HepG2 (cell line): ENCODE results near the gene TUBB4A. TPM values are rescaled to one million over a fixed set of nuclear protein-coding genes. Genes with fewer than 3 reads are reported as not detected.
A peak's percentile ranks its signal among the peaks of the same experiment; 100 is the strongest.

Experiments used
- CENPX ChIP-seq: sonication (generic); formaldehyde crosslinking; IDR thresholded peaks from 2 replicates; pipeline ENCODE4 v1.9.0; 2021; ENCODE audit warnings: mild to moderate bottlenecking, missing genetic modification reagents, moderate library complexity
- HNRNPUL1 ChIP-seq: fragments of 200-400 bp; formaldehyde crosslinking; IDR thresholded peaks from 2 replicates; pipeline ENCODE4 v1.6.1; 2017; ENCODE audit warnings: low read depth, mild to moderate bottlenecking, low read length, moderate library complexity
- RBFOX2 ChIP-seq: fragments of 200-400 bp; formaldehyde crosslinking; IDR thresholded peaks from 2 replicates; pipeline ENCODE4 v1.6.1; 2017; ENCODE audit warnings: low read depth, mild to moderate bottlenecking, low read length
- RFX3 ChIP-seq: IDR thresholded peaks from 2 replicates; pipeline ENCODE4 v1.6.1; 2016; ENCODE audit warnings: missing biosample characterization, missing genetic modification reagents
- SRSF1 ChIP-seq: fragments of 200-400 bp; formaldehyde crosslinking; optimal IDR thresholded peaks from 2 replicates; pipeline ENCODE3; 2017; ENCODE audit warnings: mild to moderate bottlenecking, low read depth, low read length, moderate library complexity
- THYN1 ChIP-seq: sonication (generic); formaldehyde crosslinking; IDR thresholded peaks from 2 replicates; pipeline ENCODE4 v1.8.1; 2023; ENCODE audit warnings: low read depth, mild to moderate bottlenecking, moderate library complexity, missing genetic modification reagents, borderline replicate concordance
- ZBTB3 ChIP-seq: sonication (generic); formaldehyde crosslinking; IDR thresholded peaks from 2 replicates; pipeline ENCODE4 v1.4.0; 2020; ENCODE audit warnings: low read depth, mild to moderate bottlenecking, moderate library complexity, missing genetic modification reagents, borderline replicate concordance
- ZNF124 ChIP-seq: sonication (generic); formaldehyde crosslinking; IDR thresholded peaks from 2 replicates; pipeline ENCODE4 v1.4.0; 2020; ENCODE audit warnings: missing genetic modification reagents
- ZNF143 ChIP-seq: sonication (generic); formaldehyde crosslinking; IDR thresholded peaks from 2 replicates; pipeline ENCODE4 v1.4.0; 2020; ENCODE audit warnings: missing genetic modification reagents
- ZNF329 ChIP-seq: sonication (generic); formaldehyde crosslinking; IDR thresholded peaks from 2 replicates; pipeline ENCODE4 v1.9.0; 2021; ENCODE audit warnings: low read depth, mild to moderate bottlenecking, missing genetic modification reagents
- ZSCAN9 ChIP-seq: IDR thresholded peaks from 2 replicates; pipeline ENCODE4 v1.6.1; 2016; ENCODE audit warnings: borderline replicate concordance
- polyA plus RNA-seq, 8 experiments: library from polyadenylated mRNA; depleted of rRNA in 3 of 8; stranded (reverse) in 7 of 8; unstranded in 1 of 8; fragments of >200 nt; fragmentation: Illumina TruSeq in 4 of 8; extraction: Trizol in 4 of 8; gene quantifications; 2 replicates each; pipeline versions ENCODE4 v1.2.1 to v1.2.3, GENCODE V29; 2011 to 2016; ENCODE audit warnings: low read depth in 4 of 8, missing spikeins in 1 of 8, mixed read lengths in 1 of 8; ENCODE audit not compliant: insufficient read depth in 1 of 8
- total RNA-seq, 5 experiments: library from RNA; depleted of rRNA; stranded (reverse); fragments of >200 nt; fragmentation: Illumina TruSeq; extraction: Trizol; gene quantifications; 2 replicates each; pipeline ENCODE4 v1.2.3, GENCODE V29; 2016; ENCODE audit warnings: low read depth in 1 of 5
- TF ChIP-seq, protein P1 (sequence below), 2 experiments: fragments of 450-650 bp in 1 of 2; sonication (generic) in 1 of 2; formaldehyde crosslinking; IDR thresholded peaks; 2 replicates each; pipeline versions ENCODE4 v1.5.0 to v1.8.0; 2020 to 2022; ENCODE audit warnings: mild to moderate bottlenecking in 1 of 2, missing genetic modification reagents in 1 of 2
- TF ChIP-seq, protein P2 (sequence below): IDR thresholded peaks from 2 replicates; pipeline ENCODE4 v1.6.1; 2016; ENCODE audit warnings: low read depth, borderline replicate concordance
- TF ChIP-seq, protein P3 (sequence below), 2 experiments: sonication (generic) in 1 of 2; formaldehyde crosslinking in 1 of 2; IDR thresholded peaks; 2 replicates each; pipeline versions ENCODE4 v1.6.1 to v1.9.0; 2014 to 2022; ENCODE audit warnings: antibody characterized with exemption in 1 of 2, borderline replicate concordance in 1 of 2, inconsistent platforms in 1 of 2, low read depth in 1 of 2, missing genetic modification reagents in 1 of 2
- TF ChIP-seq, protein P4 (sequence below): sonication (generic); formaldehyde crosslinking; IDR thresholded peaks from 2 replicates; pipeline ENCODE4 v1.8.1; 2023; ENCODE audit warnings: mild to moderate bottlenecking, missing genetic modification reagents, borderline replicate concordance
- TF ChIP-seq, protein P5 (sequence below): sonication (generic); formaldehyde crosslinking; conservative IDR thresholded peaks from 2 replicates; pipeline ENCODE4 v1.8.1; 2023; ENCODE audit warnings: missing genetic modification reagents
- TF ChIP-seq, protein P6 (sequence below): IDR thresholded peaks from 2 replicates; pipeline ENCODE4 v1.6.1; 2016
- TF ChIP-seq, protein P7 (sequence below): sonication (generic); formaldehyde crosslinking; IDR thresholded peaks from 2 replicates; pipeline ENCODE4 v1.5.0; 2020; ENCODE audit warnings: missing genetic modification reagents

The TUBB4A gene
- total and polyA plus RNA-seq, 2 of the 13 experiments (the other 11 are each of a cell fraction or from before 2014, with no cell fraction given) = not detected

DNA sequence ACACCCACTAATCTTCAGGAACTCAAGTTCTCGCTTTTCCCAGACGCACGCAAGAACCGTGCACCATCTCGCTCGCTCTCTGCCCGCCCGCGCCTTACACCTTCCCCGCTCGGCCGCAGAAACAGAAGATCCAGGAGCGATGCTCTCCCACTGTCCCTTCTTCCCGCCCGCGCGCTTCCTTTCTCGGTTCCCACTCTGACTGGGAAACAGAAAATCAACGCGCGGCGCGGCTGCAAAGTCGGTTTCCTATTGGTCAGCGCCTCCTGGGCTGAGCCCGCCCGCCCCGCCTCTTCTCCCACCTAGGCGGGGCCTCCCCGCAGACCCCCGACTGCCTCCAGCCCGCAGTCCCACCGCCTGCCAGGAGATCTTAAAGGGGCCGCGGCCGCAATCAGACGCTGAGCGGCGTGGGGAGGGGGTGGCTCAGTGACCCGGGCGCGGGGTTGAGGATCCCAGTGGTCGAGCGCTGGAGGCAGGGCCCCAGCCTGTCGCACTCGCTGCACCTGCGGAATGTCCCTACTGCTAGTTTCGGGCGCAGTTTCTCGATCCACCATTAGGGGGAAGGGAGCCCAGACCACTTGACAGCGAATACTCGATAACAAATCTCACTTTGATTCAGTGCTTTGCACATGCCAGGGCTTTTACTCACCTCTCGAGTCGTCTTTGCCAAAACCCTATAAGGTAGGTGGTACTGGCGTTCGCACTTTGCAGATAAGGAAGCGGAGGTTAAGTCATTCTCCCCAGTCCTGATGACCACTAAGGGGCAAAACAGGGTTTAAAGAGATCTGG is 41.8 kb downstream of the TUBB4A start (continued):
- TF ChIP-seq, protein P1, sequence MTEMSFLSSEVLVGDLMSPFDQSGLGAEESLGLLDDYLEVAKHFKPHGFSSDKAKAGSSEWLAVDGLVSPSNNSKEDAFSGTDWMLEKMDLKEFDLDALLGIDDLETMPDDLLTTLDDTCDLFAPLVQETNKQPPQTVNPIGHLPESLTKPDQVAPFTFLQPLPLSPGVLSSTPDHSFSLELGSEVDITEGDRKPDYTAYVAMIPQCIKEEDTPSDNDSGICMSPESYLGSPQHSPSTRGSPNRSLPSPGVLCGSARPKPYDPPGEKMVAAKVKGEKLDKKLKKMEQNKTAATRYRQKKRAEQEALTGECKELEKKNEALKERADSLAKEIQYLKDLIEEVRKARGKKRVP (CRISPR knock-in tag; IDR thresholded peaks at IDR 0.05) = no peak
- TF ChIP-seq HNRNPUL1 (no peak), ZSCAN9 (CRISPR knock-in tag) (peak; percentile 60; the same call in 1 of the 2 replicates), SRSF1 (peak; percentile 76), ZNF143 (CRISPR knock-in tag) (peak; percentile 39; the same call in 1 of the 2 replicates), RFX3 (no peak), ZBTB3 (CRISPR knock-in tag) (no peak), RBFOX2 (peak; percentile 46; the same call in 1 of the 2 replicates), ZNF124 (peak; percentile 85), THYN1 (CRISPR knock-in tag) (no peak), CENPX (CRISPR knock-in tag) (no peak), ZNF329 (CRISPR knock-in tag) (no peak)
- TF ChIP-seq, protein P2, sequence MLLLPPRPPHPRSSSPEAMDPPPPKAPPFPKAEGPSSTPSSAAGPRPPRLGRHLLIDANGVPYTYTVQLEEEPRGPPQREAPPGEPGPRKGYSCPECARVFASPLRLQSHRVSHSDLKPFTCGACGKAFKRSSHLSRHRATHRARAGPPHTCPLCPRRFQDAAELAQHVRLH (CRISPR knock-in tag) = peak; percentile 58; the same call in 1 of the 2 replicates
- TF ChIP-seq, protein P3, sequence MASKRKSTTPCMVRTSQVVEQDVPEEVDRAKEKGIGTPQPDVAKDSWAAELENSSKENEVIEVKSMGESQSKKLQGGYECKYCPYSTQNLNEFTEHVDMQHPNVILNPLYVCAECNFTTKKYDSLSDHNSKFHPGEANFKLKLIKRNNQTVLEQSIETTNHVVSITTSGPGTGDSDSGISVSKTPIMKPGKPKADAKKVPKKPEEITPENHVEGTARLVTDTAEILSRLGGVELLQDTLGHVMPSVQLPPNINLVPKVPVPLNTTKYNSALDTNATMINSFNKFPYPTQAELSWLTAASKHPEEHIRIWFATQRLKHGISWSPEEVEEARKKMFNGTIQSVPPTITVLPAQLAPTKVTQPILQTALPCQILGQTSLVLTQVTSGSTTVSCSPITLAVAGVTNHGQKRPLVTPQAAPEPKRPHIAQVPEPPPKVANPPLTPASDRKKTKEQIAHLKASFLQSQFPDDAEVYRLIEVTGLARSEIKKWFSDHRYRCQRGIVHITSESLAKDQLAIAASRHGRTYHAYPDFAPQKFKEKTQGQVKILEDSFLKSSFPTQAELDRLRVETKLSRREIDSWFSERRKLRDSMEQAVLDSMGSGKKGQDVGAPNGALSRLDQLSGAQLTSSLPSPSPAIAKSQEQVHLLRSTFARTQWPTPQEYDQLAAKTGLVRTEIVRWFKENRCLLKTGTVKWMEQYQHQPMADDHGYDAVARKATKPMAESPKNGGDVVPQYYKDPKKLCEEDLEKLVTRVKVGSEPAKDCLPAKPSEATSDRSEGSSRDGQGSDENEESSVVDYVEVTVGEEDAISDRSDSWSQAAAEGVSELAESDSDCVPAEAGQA (IDR thresholded peaks at IDR 0.05; ENCODE audit: low read depth) = no peak
- TF ChIP-seq, protein P3 (CRISPR knock-in tag; IDR thresholded peaks at IDR 0.05; ENCODE audit: borderline replicate concordance) = no peak
- TF ChIP-seq, protein P4, sequence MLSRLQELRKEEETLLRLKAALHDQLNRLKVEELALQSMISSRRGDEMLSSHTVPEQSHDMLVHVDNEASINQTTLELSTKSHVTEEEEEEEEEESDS = no peak
- TF ChIP-seq, protein P5, sequence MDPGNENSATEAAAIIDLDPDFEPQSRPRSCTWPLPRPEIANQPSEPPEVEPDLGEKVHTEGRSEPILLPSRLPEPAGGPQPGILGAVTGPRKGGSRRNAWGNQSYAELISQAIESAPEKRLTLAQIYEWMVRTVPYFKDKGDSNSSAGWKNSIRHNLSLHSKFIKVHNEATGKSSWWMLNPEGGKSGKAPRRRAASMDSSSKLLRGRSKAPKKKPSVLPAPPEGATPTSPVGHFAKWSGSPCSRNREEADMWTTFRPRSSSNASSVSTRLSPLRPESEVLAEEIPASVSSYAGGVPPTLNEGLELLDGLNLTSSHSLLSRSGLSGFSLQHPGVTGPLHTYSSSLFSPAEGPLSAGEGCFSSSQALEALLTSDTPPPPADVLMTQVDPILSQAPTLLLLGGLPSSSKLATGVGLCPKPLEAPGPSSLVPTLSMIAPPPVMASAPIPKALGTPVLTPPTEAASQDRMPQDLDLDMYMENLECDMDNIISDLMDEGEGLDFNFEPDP (CRISPR knock-in tag) = no peak
- TF ChIP-seq, protein P6, sequence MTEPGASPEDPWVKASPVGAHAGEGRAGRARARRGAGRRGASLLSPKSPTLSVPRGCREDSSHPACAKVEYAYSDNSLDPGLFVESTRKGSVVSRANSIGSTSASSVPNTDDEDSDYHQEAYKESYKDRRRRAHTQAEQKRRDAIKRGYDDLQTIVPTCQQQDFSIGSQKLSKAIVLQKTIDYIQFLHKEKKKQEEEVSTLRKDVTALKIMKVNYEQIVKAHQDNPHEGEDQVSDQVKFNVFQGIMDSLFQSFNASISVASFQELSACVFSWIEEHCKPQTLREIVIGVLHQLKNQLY = no peak
- TF ChIP-seq, protein P7, sequence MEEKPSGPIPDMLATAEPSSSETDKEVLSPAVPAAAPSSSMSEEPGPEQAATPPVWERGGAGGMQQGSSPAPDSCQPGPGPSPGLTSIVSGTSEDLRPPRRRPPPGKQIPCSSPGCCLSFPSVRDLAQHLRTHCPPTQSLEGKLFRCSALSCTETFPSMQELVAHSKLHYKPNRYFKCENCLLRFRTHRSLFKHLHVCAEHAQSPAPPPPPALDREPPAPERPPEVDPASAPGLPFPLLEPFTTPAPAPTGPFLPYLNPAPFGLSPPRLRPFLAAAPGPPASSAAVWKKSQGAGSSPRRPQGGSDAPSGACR (CRISPR knock-in tag) = no peak
